T-helper 9 cell (primary cell): ENCODE data around the gene G6PD.
"Not testable (repeated sequence)": the region's sequence is repeated elsewhere in the genome, so short reads cannot be mapped to it uniquely, and the experiment has no call there.

Source experiments
- DNase-seq: peaks from one replicate; pipeline ENCODE4 v3.0.0-alpha.2; 2020

The G6PD gene

DNA sequence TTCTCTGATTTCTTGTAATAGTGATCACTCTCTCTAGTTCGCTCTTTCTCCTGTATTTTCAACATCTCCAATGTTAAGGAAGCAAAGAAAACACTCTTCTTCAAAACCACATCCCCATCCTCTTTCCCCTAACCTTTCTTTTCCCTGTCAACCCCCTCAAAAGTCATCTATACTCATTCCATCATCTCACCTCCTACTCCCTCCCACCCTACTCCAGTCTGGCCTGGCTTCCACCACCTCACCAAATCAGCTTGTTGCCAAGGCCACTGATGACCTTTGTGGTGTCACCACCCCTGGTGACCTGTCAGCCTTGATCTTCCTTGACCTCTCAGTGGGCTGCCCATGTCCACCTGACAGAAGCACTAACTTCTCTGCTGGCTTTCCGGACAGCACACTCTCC lies 32.9 kb downstream of the G6PD start:
- no peak for DNase-seq

GRCh38 chrX:154512879-154513553 lies 33.6 kb downstream of the G6PD start:
- DNase-seq = no peak

- DNase-seq = no peak
Observed at GRCh38 chrX:154511761-154512160, 34.9 kb downstream of the G6PD start.

- no peak for DNase-seq
Observed at GRCh38 chrX:154509455-154509854, 37.2 kb downstream of the G6PD start.

DNA sequence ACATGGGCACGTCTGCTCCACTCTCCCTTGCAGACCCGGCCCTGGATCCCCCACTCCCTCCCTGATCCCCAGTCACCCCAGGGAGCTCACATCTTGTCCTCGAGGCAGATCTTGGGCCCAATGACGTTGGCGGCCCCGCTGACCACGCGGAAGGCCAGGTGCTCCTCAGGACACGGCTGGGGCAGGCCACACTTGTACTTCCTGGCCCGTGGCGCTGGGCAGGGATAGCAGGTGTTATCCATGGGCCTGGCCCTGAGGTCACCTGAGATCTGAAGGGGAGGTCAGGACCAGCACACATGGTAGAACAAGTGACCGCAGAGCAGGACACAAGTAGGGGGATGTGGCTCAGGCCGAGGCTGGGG lies 38.3 kb downstream of the G6PD start:
- no peak for DNase-seq

- DNase-seq = no peak
Observed at GRCh38 chrX:154507673-154508383, 38.8 kb downstream of the G6PD start.

- DNase-seq = no peak
Observed at GRCh38 chrX:154506483-154507332, 39.9 kb downstream of the G6PD start.

DNA sequence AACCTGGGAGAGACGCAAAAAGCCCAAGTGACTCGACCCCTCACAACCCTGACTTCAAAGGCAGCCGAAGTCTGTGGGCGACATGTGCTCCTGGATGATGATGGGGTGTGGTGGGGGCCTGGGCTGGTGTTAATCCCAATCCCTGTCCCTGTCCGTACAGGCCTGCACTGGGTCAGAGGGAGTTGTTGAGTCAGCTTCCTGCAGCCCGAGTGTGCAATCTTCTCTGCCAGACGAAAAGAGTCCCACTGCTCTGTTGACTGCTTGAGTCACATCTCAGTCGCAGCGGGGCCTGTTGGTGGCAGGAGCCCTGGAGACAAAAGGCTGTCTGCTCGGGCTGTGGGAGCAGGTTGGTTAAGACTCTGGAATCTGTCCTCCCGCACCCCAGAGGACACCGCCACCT lies 40.9 kb downstream of the G6PD start:
- no peak for DNase-seq

- DNase-seq = no peak
Observed at GRCh38 chrX:154502989-154503388, 43.7 kb downstream of the G6PD start.

GRCh38 chrX:154502098-154502497 lies 44.5 kb downstream of the G6PD start:
- no peak for DNase-seq

GRCh38 chrX:154501423-154501822 lies 45.2 kb downstream of the G6PD start:
- not testable (repeated sequence) for DNase-seq

DNA sequence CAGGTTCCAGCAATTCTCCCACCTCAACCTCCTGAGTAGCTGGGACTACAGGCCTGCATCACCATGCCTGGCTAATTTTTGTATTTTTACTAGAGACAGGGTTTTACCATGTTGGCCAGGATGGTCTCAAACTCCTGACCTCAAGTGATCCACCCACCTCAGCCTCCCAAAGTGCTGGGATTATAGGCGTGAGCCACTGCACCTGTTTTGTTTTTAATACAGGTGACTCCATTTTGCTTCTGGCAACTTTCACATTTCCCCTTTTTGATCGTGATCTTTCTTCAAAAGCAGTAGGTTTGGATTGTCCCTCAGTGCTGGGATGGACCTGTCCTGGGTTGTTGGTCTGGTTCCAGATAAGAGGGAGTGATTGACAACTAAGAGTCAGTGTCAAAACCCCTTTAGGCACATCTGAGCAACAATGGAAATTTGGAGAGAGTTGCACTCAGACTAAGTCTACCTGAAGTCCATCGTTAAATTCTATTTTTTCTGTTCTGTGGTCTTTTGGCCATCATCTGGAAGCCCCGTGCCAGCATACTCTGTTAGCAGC lies 50.0 kb downstream of the G6PD start:
- DNase-seq = not testable (repeated sequence)

GRCh38 chrX:154495472-154495922 lies 51.1 kb downstream of the G6PD start:
- no peak for DNase-seq

GRCh38 chrX:154494715-154495114 lies 51.9 kb downstream of the G6PD start:
- DNase-seq = no peak

DNA sequence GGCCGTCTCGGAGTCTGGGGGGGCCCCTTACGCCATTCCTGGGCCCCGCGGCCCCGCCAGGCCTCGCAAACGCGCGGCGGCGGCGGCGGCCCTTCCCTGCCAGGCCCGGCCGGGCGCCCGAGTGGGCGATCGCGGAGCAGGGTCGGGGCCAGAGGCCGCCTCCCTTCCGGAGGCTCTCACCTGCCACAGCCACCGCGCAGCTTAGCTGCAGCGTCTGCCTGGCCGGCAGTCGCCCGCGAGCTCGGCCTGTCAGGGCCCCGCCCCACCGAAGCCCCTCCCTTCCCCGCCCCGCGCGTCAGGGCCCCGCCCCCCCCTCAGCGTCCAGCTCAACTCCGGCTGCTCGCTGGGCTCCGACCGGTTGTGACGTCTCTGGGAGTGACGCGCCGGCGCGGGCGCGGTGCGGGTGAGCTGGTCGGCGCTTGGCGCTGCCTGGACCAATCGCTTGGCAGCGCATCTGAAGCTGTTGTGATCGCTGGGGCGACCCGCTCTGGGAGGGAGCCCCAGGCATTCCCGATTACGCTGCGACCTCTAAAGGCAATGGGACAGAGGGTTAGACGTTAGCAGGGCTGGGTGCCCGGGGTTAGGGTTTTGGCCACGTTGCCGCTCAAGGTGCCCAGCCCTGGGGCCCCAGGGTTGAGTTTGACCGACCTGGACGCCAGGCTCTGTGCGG lies 56.1 kb downstream of the G6PD start, which contains the start of gene SLC10A3:
Gene SLC10A3 (minus strand): TSS at position 216 of the 670 bp plus-strand sequence. CDS start 1,689 bp downstream, outside the sequence.
- DNase-seq = peak; percentile 80

- no peak for DNase-seq
Observed at GRCh38 chrX:154490021-154490413, 56.6 kb downstream of the G6PD start.

DNA sequence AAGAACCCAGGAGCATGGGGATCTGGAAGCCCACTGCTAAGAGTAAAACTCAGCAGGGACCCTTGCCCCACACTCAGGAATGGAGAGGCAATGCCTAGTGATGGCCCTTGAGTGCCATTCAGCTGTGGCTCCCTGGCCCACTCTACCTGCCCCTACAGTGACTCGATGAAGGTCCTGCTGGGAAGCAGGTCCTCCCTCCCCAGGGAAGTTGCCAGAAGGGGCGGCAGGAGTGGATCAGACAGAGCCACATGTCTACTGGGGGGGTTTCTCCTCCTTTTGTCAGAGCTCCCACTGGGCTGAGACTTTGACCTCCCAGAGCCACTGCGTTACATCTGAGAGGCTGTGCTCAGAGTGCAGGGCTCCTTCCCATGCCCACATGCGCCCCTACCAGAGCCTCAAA lies 57.5 kb downstream of the G6PD start:
- no peak for DNase-seq

GRCh38 chrX:154488336-154489075 lies 58.1 kb downstream of the G6PD start:
- DNase-seq = no peak

- DNase-seq = no peak
Observed at GRCh38 chrX:154487518-154488290, 58.9 kb downstream of the G6PD start.

- DNase-seq = peak; percentile 47
Observed at GRCh38 chrX:154486396-154487207, 60.0 kb downstream of the G6PD start, which contains the start of gene UBL4A. TSS of gene UBL4A (minus strand) at chrX:154486615. CDS start at chrX:154486584, 31 bp downstream.
